Thyroid gland (tissue), 4 donors: ENCODE results near the gene RFPL3. TPM values are rescaled to one million over a fixed set of nuclear protein-coding genes. Genes with fewer than 3 reads are reported as not detected.

Source experiments
- DNase-seq, 2 donors: peaks; one replicate each; pipeline ENCODE4 v3.0.0-alpha.2; 2019
- H3K27ac ChIP-seq, 3 donors: fragments of 200-600 bp; sonication (generic); 1 replicate in 2 of 3; 2 replicates in 1 of 3; pipeline ENCODE4 v1.5.1; 2016 to 2019; ENCODE audit warnings: mild to moderate bottlenecking in 1 of 3, moderate library complexity in 1 of 3
- H3K27me3 ChIP-seq: fragments of 200-600 bp; sonication (generic); one replicate; pipeline ENCODE4 v1.5.1; 2019
- H3K36me3 ChIP-seq, 2 donors: fragments of 200-600 bp; sonication (generic); one replicate each; pipeline ENCODE4 v1.5.1; 2016 to 2019
- H3K4me1 ChIP-seq, 2 donors: fragments of 200-600 bp; sonication (generic); one replicate each; pipeline ENCODE4 v1.5.1; 2017 to 2019
- H3K4me3 ChIP-seq, 3 donors: fragments of 200-600 bp; sonication (generic); replicated peaks in 1 of 3; 1 replicate in 2 of 3; 2 replicates in 1 of 3; pipeline ENCODE4 v1.5.1; 2016; ENCODE audit warnings: mild to moderate bottlenecking in 1 of 3
- H3K9me3 ChIP-seq: fragments of 200-600 bp; sonication (generic); one replicate; pipeline ENCODE4 v1.5.1; 2017
- POLR2A ChIP-seq, 2 donors: fragments of 450-650 bp; IDR thresholded peaks; one replicate each; pipeline ENCODE4 v1.6.1; 2017; ENCODE audit warnings: antibody characterized with exemption in 2 of 2, mild to moderate bottlenecking in 2 of 2, moderate library complexity in 1 of 2
- WGBS, 2 donors: methylation state at CpG; one replicate each; pipeline ENCODE4 v1.1.5; 2017; 5-methylcytosine and 5-hydroxymethylcytosine counted together
- intact Hi-C: fragments of 100-400 bp; cut with DNase I; formaldehyde crosslinking; loops from one replicate; pipeline ENCODE4 v1.15.1; 2023
- total RNA-seq, 4 donors: library from RNA; depleted of rRNA; stranded (reverse); fragments of >200 nt; gene quantifications; one replicate each; pipeline ENCODE4 v1.2.3, GENCODE V29; 2016
- TF ChIP-seq, protein P1 (sequence below), 6 experiments: fragments of 200-600 bp in 3 of 6; fragments of 450-650 bp in 3 of 6; sonication (generic) in 3 of 6; IDR thresholded peaks; one replicate each; pipeline ENCODE4 v1.5.1; 2016 to 2019; ENCODE audit warnings: antibody characterized with exemption in 6 of 6, mild to moderate bottlenecking in 2 of 6, inconsistent platforms in 1 of 6, moderate library complexity in 1 of 6

The RFPL3 gene
- total RNA-seq, 4 donors from 2014 or later = not detected

DNA sequence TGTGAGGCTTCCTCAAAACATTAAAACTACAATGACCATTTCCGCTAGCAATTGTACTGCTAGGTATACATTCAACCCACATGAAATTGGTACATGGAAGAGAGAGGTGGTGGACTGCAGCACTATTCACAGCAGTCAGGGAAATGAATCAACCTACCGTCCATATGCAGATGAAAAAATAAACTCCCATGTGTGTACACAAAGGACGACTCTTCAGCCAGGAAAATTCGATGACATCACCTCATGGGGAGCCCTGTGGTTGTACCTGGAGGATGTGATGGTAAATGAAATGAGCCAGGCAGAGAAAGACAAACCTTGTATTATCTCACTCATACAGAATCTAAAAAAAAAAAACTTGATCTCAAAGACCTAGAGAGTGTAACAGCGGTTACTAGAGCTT is 23.3 kb downstream of the RFPL3 start:
- Histone ChIP-seq H3K4me3 (no peak overlapping the region), H3K4me1 (no peaks in the 10 kb centered on the region), H3K36me3 (no peaks in the 10 kb centered on the region), H3K9me3 (no peaks in the 10 kb centered on the region), H3K27ac (no peak overlapping the region), H3K27me3 (no peaks in the 10 kb centered on the region)
- TF ChIP-seq POLR2A (IDR thresholded peaks at IDR 0.05) = no peak
- TF ChIP-seq, protein P1, sequence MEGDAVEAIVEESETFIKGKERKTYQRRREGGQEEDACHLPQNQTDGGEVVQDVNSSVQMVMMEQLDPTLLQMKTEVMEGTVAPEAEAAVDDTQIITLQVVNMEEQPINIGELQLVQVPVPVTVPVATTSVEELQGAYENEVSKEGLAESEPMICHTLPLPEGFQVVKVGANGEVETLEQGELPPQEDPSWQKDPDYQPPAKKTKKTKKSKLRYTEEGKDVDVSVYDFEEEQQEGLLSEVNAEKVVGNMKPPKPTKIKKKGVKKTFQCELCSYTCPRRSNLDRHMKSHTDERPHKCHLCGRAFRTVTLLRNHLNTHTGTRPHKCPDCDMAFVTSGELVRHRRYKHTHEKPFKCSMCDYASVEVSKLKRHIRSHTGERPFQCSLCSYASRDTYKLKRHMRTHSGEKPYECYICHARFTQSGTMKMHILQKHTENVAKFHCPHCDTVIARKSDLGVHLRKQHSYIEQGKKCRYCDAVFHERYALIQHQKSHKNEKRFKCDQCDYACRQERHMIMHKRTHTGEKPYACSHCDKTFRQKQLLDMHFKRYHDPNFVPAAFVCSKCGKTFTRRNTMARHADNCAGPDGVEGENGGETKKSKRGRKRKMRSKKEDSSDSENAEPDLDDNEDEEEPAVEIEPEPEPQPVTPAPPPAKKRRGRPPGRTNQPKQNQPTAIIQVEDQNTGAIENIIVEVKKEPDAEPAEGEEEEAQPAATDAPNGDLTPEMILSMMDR (IDR thresholded peaks at IDR 0.05) = no peak
- intact Hi-C loops = no loop called here
- WGBS, 2 donors = 54 to 69% methylated on average over 5 of the region's 5 CpGs
- DNase-seq = no peak

DNA sequence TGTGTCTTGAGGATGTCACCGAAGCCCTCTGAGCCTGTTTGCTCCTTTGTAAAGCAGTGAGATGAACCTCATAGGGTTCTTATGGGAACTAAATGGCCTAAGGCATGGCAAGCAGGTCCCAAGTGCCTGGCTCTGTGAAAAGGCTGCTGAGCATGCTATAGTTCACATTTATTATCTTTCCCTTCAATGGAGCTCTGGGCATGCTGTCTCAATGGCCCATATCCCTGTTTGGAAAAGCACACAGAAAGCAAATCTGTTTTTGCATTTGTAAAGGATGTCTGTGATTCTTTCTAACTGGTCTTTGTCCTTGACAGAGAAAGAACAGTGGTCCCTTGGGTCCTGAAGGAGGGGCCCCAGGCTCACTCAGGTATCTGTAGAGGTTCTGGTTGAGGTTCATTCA is 28.0 kb downstream of the RFPL3 start:
- Histone ChIP-seq H3K9me3 (no peaks in the 10 kb centered on the region), H3K27ac (no peak overlapping the region), H3K36me3 (peaks cover 12 to 20% of the 10 kb centered on the region in 2 donors), H3K4me3 (no peak overlapping the region), H3K27me3 (no peaks in the 10 kb centered on the region), H3K4me1 (no peaks in the 10 kb centered on the region)
- intact Hi-C loops = no loop called here
- TF ChIP-seq, protein P1 (IDR thresholded peaks at IDR 0.05) = no peak
- no peak for TF ChIP-seq POLR2A (IDR thresholded peaks at IDR 0.05)
- DNase-seq = no peak
- WGBS, 2 donors = 100% methylated on average over 1 of the region's 1 CpG

DNA sequence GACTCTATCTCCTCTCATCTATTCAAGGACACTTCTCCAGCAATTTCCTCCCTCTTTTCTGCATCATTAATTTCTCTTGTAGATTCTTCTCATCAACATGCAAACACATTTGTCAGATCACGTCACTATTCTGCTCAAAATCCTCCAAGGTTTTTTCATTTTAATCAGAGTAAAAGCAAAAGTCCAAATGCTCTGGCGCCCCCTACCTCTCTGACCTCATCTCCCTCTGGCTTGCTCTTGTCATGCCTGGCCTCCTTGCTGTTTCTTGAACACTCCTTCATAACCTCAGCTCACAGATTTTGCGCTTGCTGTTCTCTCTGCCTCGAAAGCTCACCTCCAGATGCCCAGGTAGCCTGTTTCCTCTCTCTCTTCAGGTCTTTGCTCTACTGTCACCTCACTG is 32.0 kb downstream of the RFPL3 start:
- Histone ChIP-seq H3K4me1 (no peaks in the 10 kb centered on the region), H3K9me3 (no peaks in the 10 kb centered on the region), H3K36me3 (peaks cover 42 to 57% of the 10 kb centered on the region in 2 donors), H3K27me3 (no peaks in the 10 kb centered on the region), H3K4me3 (no peak overlapping the region), H3K27ac (no peak overlapping the region)
- TF ChIP-seq POLR2A (IDR thresholded peaks at IDR 0.05) = no peak
- TF ChIP-seq, protein P1 (IDR thresholded peaks at IDR 0.05) = peak in 3 of 6 experiments; percentile 18 to 36 (median 18)
- 79 to 83% methylated on average over 4 of the region's 4 CpGs for WGBS, 2 donors
- intact Hi-C loops = no loop called here
- peak; percentile 23 to 35 for DNase-seq

DNA sequence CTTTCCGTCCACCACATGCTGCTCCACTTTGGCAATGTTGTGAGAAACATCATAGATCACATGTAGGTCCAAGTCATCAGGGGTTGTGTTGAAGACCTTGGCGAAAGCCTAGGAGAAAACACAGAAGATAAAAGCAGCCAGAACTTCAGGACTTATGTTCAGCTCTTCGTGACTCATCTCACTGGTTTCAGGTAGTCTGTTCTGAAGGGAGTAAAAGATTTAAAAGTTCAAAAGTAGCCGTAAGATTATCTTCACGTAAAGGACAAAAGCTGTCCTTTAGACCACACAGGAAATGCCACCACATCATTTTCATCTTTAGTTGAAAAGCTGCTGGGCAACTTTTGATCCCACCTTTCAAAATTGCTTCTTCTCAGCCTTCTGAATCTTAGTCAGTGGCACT is 37.4 kb downstream of the RFPL3 start:
- Histone ChIP-seq H3K36me3 (peaks cover 42 to 85% of the 10 kb centered on the region in 2 donors), H3K27ac (no peak overlapping the region), H3K9me3 (no peaks in the 10 kb centered on the region), H3K27me3 (no peaks in the 10 kb centered on the region), H3K4me3 (no peak overlapping the region), H3K4me1 (peaks cover 6 to 16% of the 10 kb centered on the region in 2 donors)
- DNase-seq = no peak
- 93% methylated on average over 5 of the region's 5 CpGs for WGBS, 2 donors
- TF ChIP-seq, protein P1 (IDR thresholded peaks at IDR 0.05) = no peak
- TF ChIP-seq POLR2A (IDR thresholded peaks at IDR 0.05) = no peak
- intact Hi-C loops = no loop called here

GRCh38 chr22:32396255-32396654 is 38.6 kb downstream of the RFPL3 start:
- 81 to 97% methylated on average over 1 of the region's 1 CpG for WGBS, 2 donors

More at GRCh38 chr22:32396255-32396654, 38.6 kb downstream of the RFPL3 start:
- peaks cover 6 to 16% of the 10 kb centered on the region in 2 donors for H3K4me1 ChIP-seq
- TF ChIP-seq POLR2A (IDR thresholded peaks at IDR 0.05) = no peak
- TF ChIP-seq, protein P1 (IDR thresholded peaks at IDR 0.05) = no peak
- no peak for DNase-seq
- no peaks in the 10 kb centered on the region for H3K27me3 ChIP-seq
- H3K4me3 ChIP-seq = no peak overlapping the region
- H3K27ac ChIP-seq = peak overlapping the region; percentile 13 to 39 (median 24)
- H3K36me3 ChIP-seq = peaks cover 53 to 90% of the 10 kb centered on the region in 2 donors
- intact Hi-C loops = no loop called here
- no peaks in the 10 kb centered on the region for H3K9me3 ChIP-seq
